OCI-LY7 (cell line): ENCODE results near the gene ZIK1.

Experiments used
- EZH2phosphoT487 ChIP-seq: fragments of 200-600 bp; sonication (generic); IDR thresholded peaks from 2 replicates; pipeline ENCODE4 v1.6.1; 2018; ENCODE audit warnings: low read depth, borderline replicate concordance, mild to moderate bottlenecking, mixed run types, antibody characterized with exemption, low read length, moderate library complexity, mixed read lengths
- TF ChIP-seq, protein P1 (sequence below): fragments of 200-600 bp; sonication (generic); conservative IDR thresholded peaks from 2 replicates; pipeline ENCODE4 v1.5.1; 2014; ENCODE audit warnings: mild to moderate bottlenecking, antibody characterized with exemption, low read length, moderate library complexity, mixed read lengths

DNA sequence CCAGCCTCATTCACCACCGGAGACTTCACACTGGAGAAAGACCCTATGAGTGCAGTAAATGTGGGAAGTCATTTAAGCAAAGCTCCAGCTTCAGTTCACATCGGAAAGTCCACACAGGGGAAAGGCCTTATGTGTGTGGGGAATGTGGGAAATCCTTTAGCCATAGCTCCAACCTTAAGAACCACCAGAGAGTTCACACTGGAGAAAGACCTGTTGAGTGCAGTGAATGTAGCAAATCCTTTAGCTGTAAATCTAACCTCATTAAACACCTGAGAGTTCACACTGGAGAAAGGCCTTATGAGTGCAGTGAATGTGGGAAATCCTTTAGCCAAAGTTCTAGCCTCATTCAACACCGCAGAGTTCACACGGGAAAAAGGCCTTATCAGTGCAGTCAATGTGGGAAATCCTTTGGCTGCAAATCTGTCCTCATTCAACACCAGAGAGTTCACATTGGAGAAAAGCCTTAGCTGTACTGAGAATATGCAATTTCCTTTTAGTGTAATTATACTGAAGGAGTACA is 57.8 kb downstream of the ZIK1 start:
- TF ChIP-seq EZH2phosphoT487: no peak
- TF ChIP-seq, protein P1, sequence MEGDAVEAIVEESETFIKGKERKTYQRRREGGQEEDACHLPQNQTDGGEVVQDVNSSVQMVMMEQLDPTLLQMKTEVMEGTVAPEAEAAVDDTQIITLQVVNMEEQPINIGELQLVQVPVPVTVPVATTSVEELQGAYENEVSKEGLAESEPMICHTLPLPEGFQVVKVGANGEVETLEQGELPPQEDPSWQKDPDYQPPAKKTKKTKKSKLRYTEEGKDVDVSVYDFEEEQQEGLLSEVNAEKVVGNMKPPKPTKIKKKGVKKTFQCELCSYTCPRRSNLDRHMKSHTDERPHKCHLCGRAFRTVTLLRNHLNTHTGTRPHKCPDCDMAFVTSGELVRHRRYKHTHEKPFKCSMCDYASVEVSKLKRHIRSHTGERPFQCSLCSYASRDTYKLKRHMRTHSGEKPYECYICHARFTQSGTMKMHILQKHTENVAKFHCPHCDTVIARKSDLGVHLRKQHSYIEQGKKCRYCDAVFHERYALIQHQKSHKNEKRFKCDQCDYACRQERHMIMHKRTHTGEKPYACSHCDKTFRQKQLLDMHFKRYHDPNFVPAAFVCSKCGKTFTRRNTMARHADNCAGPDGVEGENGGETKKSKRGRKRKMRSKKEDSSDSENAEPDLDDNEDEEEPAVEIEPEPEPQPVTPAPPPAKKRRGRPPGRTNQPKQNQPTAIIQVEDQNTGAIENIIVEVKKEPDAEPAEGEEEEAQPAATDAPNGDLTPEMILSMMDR: no peak
